Lower leg skin (tissue), 3 donors: Measurements from ENCODE around the gene URI1.

ENCODE experiments used
- CTCF ChIP-seq, 3 donors: fragments of 450-650 bp; IDR thresholded peaks; one replicate each; pipeline ENCODE4 v1.5.1; 2016; ENCODE audit warnings: antibody characterized with exemption in 3 of 3, mild to moderate bottlenecking in 3 of 3, moderate library complexity in 2 of 3
- POLR2A ChIP-seq, 2 donors: fragments of 450-650 bp; IDR thresholded peaks; one replicate each; pipeline ENCODE4 v1.6.1; 2016 to 2017; ENCODE audit warnings: antibody characterized with exemption in 2 of 2, mild to moderate bottlenecking in 1 of 2, moderate library complexity in 1 of 2

GRCh38 chr19:30020189-30020588, 78.2 kb downstream of the URI1 start:
- TF ChIP-seq CTCF (IDR thresholded peaks at IDR 0.05) (no peak), POLR2A (IDR thresholded peaks at IDR 0.05) (no peak)
